D721Med (cell line): ENCODE results near the gene ZNF800.

Experiments
- DNase-seq: peaks from one replicate; pipeline ENCODE4 v3.0.0; 2011; ENCODE audit warnings: low spot score; ENCODE audit not compliant: insufficient read length
- FAIRE-seq: peaks from 2 replicates; lab custom pipeline; 2011; peaks lifted over from hg19 to GRCh38; lab: Jason Lieb, UNC
- TF ChIP-seq, protein P1 (sequence below): IDR thresholded peaks from 2 replicates; pipeline ENCODE4 v1.5.1; 2012; ENCODE audit warnings: mild to moderate bottlenecking, control low read depth; ENCODE audit not compliant: insufficient read depth; ENCODE audit errors: missing control alignments

The ZNF800 gene

DNA sequence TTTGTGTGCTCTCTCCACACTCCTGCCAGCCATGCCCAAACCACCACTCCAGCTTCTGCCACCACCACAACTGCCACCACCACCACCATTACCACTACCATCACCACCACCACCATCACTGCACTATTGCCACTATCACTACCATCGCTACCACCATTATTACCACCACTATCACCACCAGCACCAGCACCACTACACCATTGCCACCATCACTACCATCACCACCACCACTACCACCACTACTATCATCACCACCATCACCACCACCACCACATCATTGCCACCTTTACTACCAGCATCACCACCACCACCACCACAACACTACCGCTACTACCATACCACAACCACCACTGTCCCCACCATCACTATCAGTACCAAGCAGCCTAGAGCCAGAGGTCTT, 26.0 kb upstream of the ZNF800 start:
- TF ChIP-seq, protein P1, sequence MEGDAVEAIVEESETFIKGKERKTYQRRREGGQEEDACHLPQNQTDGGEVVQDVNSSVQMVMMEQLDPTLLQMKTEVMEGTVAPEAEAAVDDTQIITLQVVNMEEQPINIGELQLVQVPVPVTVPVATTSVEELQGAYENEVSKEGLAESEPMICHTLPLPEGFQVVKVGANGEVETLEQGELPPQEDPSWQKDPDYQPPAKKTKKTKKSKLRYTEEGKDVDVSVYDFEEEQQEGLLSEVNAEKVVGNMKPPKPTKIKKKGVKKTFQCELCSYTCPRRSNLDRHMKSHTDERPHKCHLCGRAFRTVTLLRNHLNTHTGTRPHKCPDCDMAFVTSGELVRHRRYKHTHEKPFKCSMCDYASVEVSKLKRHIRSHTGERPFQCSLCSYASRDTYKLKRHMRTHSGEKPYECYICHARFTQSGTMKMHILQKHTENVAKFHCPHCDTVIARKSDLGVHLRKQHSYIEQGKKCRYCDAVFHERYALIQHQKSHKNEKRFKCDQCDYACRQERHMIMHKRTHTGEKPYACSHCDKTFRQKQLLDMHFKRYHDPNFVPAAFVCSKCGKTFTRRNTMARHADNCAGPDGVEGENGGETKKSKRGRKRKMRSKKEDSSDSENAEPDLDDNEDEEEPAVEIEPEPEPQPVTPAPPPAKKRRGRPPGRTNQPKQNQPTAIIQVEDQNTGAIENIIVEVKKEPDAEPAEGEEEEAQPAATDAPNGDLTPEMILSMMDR: no peak
- FAIRE-seq: no peak

GRCh38 chr7:127417346-127417745, 24.8 kb upstream of the ZNF800 start:
- TF ChIP-seq, protein P1: no peak
- FAIRE-seq (no peak), DNase-seq (no peak)

More for the DNA sequence above, 26.0 kb upstream of the ZNF800 start:
- DNase-seq: no peak

GRCh38 chr7:127415060-127415742, 22.7 kb upstream of the ZNF800 start:
- TF ChIP-seq, protein P1: no peak
- DNase-seq (no peak), FAIRE-seq (no peak)

DNA sequence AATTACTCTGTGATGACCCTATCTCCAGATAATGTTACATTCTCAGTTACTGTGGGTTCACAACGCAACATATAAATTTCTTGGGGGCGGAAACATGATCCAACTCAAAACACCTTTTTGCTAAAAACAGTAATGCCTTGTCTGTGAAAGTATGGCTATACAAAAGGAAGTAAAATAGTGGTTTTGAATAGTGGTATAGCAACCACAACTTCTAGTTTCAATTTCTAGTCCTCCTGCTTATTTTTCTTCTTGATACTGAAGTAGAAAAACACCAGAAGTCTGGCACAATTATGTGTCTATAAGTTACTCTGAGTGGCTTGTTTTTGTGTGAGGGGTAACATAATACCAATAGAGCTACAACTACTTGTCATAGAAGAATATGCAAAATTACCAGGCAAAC, 21.5 kb upstream of the ZNF800 start:
- FAIRE-seq (no peak), DNase-seq (no peak)
- TF ChIP-seq, protein P1: no peak

- DNase-seq (no peak), FAIRE-seq (no peak)
- TF ChIP-seq, protein P1: no peak
Observed at GRCh38 chr7:127413326-127413725, 20.8 kb upstream of the ZNF800 start.

DNA sequence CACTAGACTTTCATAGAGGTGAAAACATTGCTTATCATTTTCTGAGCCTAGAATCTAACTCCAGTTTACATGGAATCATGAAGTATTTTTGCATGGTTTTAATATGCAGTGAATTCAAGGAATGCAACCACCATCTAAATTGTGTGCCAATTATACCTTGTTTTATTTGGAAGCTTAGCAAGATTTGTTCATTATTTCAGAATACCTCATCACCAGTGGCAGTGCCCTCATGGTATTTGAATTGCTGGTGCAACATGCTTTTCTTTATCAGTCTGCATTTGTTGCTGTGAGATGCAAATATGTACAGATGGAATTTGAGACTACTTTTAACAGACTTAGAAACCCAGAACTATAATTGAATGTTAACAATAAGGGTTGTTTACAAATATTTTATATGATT, 18.7 kb upstream of the ZNF800 start:
- TF ChIP-seq, protein P1: no peak
- FAIRE-seq: no peak
- no peak for DNase-seq

GRCh38 chr7:127409629-127410028, 17.1 kb upstream of the ZNF800 start:
- TF ChIP-seq, protein P1: peak; percentile 9
- no peak for DNase-seq
- no peak for FAIRE-seq
